Kidney (tissue), 14 donors: Measurements from ENCODE around the gene TRIM66. TPM values are rescaled to one million over a fixed set of nuclear protein-coding genes. Genes with fewer than 3 reads are reported as not detected.

ENCODE experiments used
- DNase-seq, 5 donors: peaks; one replicate each; pipeline ENCODE4 v3.0.0-alpha.2; 2013 to 2020
- FAIRE-seq: peaks from 2 replicates; lab custom pipeline; 2012; peaks lifted over from hg19 to GRCh38; lab: Jason Lieb, UNC
- H3K27ac ChIP-seq, 2 donors: one replicate each; pipeline ENCODE4 v1.7.0; 2013; ENCODE audit warnings: low read depth in 2 of 2, low read length in 2 of 2, inconsistent platforms in 1 of 2
- H3K27me3 ChIP-seq: one replicate; pipeline ENCODE4 v1.7.1; 2013; ENCODE audit warnings: low read length, inconsistent platforms; ENCODE audit not compliant: control insufficient read depth, insufficient read depth
- H3K36me3 ChIP-seq, 3 donors: one replicate each; pipeline versions ENCODE4 v1.7.0 to v1.7.1; 2013; ENCODE audit warnings: low read length in 3 of 3, control low read depth in 1 of 3, inconsistent platforms in 1 of 3; ENCODE audit not compliant: insufficient read depth in 3 of 3, control insufficient read depth in 2 of 3
- H3K4me1 ChIP-seq, 3 donors: one replicate each; pipeline versions ENCODE4 v1.7.0 to v1.7.1; 2013; ENCODE audit warnings: low read length in 3 of 3, inconsistent platforms in 1 of 3, low read depth in 1 of 3; ENCODE audit not compliant: control insufficient read depth in 2 of 3, insufficient read depth in 2 of 3
- H3K4me3 ChIP-seq, 3 donors: one replicate each; pipeline versions ENCODE4 v1.7.0 to v1.8.1; 2013; ENCODE audit warnings: low read length in 3 of 3, control low read depth in 1 of 3, inconsistent platforms in 1 of 3
- H3K9ac ChIP-seq, 3 donors: one replicate each; pipeline versions ENCODE4 v1.7.0 to v1.7.1; 2013; ENCODE audit warnings: low read length in 3 of 3, control low read depth in 1 of 3, inconsistent platforms in 1 of 3
- H3K9me3 ChIP-seq, 3 donors: one replicate each; pipeline versions ENCODE4 v1.7.0 to v1.7.1; 2013; ENCODE audit warnings: low read length in 3 of 3, control low read depth in 1 of 3, inconsistent platforms in 1 of 3; ENCODE audit not compliant: control insufficient read depth in 2 of 3, insufficient read depth in 1 of 3
- intact Hi-C: fragments of 100-400 bp; cut with DNase I; formaldehyde crosslinking; loops from one replicate; pipeline ENCODE4 v1.11.1; 2022
- polyA plus RNA-seq: library from polyadenylated mRNA; stranded (reverse); fragments of 350-450 nt; fragmentation: Illumina TruSeq; extraction: RNeasy Lipid Tissue Mini Kit (QIAGEN cat#74804); gene quantifications from one replicate; pipeline ENCODE4 v1.2.3, GENCODE V29; 2014; ENCODE audit warnings: low read depth, low replicate concordance; ENCODE audit not compliant: insufficient read depth
- total RNA-seq: library from RNA; stranded (reverse); fragmentation: NEBNext Ultra II Directional; extraction: Animal tissue kit (Norgen Biotek cat#: 25700); gene quantifications from one replicate; pipeline ENCODE4 v1.2.1, GENCODE V29; 2021
- TF ChIP-seq, protein P1 (sequence below): IDR thresholded peaks from 3 replicates; pipeline ENCODE4 v1.5.1; 2012; ENCODE audit warnings: mild to moderate bottlenecking, moderate library complexity, borderline replicate concordance; ENCODE audit not compliant: insufficient read depth; ENCODE audit errors: extremely low read depth
- donor health status: control.
- donor health status: control.
- donor health status: control.
- donor health status: control.
- donor health status: control.
- donor health status: DM: yes; HTN: yes; CAD: no.
- donor health status: Normal renal cell carcinoma (clear cell type).

TRIM66 gene
- total and polyA plus RNA-seq, 2 donors from 2014 or later = 1.4 to 25.7 TPM

DNA sequence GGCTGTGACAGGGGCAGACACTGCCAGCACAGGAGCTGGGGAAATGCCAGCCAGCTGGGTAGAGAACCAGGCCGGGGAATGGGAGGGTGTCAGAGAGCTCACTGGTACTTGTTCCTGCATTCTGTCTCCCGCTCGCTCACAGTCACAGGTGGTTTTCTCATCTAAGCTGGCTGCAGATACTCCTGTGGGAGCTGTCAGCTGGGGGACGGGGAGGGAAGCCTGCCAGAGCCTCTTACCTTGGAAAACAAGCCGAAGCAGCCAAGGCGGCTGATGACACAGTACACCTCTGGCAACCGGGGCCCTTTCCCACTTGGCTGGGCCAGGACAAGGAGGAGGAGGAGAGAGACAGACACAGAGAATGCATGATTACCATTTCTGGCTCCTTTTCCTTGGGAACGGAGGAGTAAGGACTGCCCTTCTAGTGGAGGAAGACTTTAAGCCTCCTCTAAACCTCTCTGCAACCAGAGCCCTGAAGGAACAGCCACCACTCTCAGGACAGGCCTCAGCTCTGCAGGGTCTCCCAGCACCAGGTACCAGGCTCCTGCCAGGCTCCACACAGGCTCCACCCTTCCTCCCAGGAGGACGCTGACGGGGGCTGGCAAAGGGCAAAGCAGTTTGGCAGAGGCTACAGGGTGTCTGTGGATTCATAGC, 25.2 kb upstream of the TRIM66 start:
- peak in 2 of 5 donors; percentile 34 to 59 for DNase-seq
- Histone ChIP-seq H3K9ac (no peak overlapping the region), H3K36me3 (peaks cover 2 to 12% (median 10%) of the 10 kb centered on the region in 3 donors), H3K27ac (peak overlapping the region in 1 of 2 donors; percentile 59), H3K9me3 (no peaks in the 10 kb centered on the region), H3K4me1 (no peaks in the 10 kb centered on the region), H3K4me3 (no peak overlapping the region), H3K27me3 (no peaks in the 10 kb centered on the region)
- FAIRE-seq = no peak
- intact Hi-C loops = no loop called here
- TF ChIP-seq, protein P1, sequence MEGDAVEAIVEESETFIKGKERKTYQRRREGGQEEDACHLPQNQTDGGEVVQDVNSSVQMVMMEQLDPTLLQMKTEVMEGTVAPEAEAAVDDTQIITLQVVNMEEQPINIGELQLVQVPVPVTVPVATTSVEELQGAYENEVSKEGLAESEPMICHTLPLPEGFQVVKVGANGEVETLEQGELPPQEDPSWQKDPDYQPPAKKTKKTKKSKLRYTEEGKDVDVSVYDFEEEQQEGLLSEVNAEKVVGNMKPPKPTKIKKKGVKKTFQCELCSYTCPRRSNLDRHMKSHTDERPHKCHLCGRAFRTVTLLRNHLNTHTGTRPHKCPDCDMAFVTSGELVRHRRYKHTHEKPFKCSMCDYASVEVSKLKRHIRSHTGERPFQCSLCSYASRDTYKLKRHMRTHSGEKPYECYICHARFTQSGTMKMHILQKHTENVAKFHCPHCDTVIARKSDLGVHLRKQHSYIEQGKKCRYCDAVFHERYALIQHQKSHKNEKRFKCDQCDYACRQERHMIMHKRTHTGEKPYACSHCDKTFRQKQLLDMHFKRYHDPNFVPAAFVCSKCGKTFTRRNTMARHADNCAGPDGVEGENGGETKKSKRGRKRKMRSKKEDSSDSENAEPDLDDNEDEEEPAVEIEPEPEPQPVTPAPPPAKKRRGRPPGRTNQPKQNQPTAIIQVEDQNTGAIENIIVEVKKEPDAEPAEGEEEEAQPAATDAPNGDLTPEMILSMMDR = no peak

DNA sequence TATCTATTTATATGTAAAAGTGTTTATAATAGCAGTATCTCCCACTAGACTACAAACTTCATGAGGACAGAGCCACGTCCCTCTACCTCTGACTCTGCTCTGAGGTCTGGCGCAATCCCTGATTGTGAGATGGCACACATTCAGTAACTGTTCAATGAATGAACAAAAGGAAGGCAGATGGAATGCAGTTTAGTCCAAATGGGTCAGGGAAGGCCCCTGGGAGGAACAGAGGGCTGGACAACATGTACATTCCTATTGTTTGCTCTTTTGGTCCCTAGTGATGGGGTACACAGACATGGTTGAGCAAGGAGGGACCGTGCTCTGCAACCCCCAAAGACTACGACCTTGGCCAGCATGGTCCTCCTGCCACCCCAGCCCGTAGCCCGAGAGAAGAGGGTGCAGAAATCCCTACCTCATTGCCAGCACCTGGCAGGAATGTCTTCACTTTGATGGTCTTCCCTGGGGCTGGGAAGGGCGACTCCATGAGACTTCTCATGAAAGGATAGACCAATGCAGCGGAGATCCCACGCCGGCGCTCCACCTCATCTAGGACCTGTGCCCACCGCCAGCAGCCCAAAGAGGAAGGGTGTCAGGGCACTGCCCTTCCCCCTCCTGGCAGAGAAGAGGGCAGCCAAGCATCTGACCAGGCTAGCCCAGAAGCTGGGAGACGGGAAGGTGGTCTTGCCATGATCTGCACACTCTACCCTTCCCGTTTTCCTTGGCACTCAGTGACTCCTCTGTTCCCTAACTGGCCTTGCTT, 24.4 kb upstream of the TRIM66 start:
- Histone ChIP-seq H3K4me3 (no peak overlapping the region), H3K9ac (no peak overlapping the region), H3K4me1 (no peaks in the 10 kb centered on the region), H3K9me3 (no peaks in the 10 kb centered on the region), H3K27ac (no peak overlapping the region), H3K27me3 (no peaks in the 10 kb centered on the region), H3K36me3 (peaks cover 2 to 12% (median 6%) of the 10 kb centered on the region in 3 donors)
- intact Hi-C loops = no loop called here
- FAIRE-seq = no peak
- no peak for DNase-seq
- TF ChIP-seq, protein P1 = no peak

DNA sequence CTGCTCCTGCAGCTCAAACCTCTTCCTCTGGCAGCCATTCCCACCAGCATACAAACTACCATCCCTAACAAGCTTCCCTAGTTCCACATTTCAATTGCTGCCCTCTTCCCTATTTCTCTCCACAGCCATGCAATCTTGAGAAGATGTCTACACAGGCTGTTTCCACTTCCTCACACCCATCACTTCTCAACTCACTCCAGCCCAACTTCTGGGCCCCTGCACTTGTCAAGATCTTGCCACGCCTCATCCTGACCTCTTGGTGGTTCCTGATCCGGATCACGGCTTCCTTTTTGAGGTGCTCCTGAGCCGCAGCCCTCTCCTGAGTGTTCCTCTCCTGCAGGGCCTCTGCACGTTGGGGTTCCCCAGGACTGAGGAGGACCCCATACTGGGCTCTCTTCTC, 22.7 kb upstream of the TRIM66 start:
- no peak overlapping the region for H3K27ac ChIP-seq
- DNase-seq (no peak), FAIRE-seq (no peak)
- H3K27me3 ChIP-seq = no peaks in the 10 kb centered on the region
- peaks cover 0 to 12% (median 6%) of the 10 kb centered on the region in 3 donors for H3K36me3 ChIP-seq
- H3K9ac ChIP-seq = no peak overlapping the region
- TF ChIP-seq, protein P1 = no peak
- H3K9me3 ChIP-seq = no peaks in the 10 kb centered on the region
- peaks cover 0 to 2% (median 0%) of the 10 kb centered on the region in 3 donors for H3K4me1 ChIP-seq
- intact Hi-C loops = no loop called here
- no peak overlapping the region for H3K4me3 ChIP-seq
